HG02588 (cell line): ENCODE results near the gene MAP7.
"Not testable (repeated sequence)": the region's sequence is repeated elsewhere in the genome, so short reads cannot be mapped to it uniquely, and the experiment has no call there.

Source experiments
- ATAC-seq: cut with Tn5 transposase; IDR thresholded peaks from one replicate; pipeline ENCODE4 v1.9.1; 2021; ENCODE audit warnings: mild to moderate bottlenecking, moderate library complexity; ENCODE audit not compliant: unreplicated experiment

The MAP7 gene

DNA sequence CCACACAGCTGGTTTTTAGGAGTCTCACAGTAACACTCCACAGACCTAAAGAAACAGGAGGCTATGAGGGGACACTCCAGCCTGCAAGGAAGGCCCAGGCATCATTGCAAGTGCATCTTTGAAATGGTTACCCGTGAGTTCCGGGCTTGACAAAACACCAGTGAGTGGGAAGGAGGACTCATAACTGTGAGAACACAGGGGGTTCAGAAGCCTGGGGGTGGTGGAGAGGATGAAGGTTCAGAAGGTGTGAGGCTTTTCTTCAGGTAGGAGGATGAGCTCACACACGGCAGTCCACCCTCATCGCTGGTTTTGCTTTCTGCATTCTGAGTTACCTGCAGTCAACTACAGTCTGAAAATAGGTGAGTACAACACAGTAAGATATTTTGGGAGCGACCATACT, 39.9 kb downstream of the MAP7 start:
- ATAC-seq = no peak

DNA sequence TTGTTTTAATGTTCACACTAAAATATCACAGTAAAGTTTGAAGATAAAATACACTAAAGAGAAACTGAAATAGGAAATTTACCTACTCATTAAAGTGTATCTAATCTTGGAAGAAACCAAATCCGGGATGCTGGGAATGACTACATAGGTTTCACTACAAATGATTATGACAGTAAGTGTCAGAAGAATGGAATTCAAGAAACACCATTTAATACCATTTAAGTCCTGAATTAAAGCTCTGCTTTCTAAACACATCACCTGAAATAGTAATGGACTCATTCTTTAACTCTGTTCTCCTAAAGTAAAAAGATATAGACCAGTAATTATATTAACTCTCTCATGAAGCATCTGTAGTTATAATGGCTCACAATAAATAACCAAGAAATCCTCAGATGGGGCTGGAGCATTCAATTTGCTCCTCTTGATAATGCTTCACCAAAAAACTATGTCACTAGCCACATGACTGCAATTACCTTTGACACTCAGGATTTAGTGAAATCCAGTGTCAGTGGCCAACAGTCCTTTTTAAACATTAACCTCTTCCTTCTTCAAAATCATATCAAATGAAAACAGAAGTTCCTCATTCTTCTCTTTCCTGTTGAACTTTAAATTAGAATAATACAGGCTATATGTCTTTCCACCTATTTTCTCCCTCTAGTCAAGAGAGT, 41.4 kb downstream of the MAP7 start:
- no peak for ATAC-seq

DNA sequence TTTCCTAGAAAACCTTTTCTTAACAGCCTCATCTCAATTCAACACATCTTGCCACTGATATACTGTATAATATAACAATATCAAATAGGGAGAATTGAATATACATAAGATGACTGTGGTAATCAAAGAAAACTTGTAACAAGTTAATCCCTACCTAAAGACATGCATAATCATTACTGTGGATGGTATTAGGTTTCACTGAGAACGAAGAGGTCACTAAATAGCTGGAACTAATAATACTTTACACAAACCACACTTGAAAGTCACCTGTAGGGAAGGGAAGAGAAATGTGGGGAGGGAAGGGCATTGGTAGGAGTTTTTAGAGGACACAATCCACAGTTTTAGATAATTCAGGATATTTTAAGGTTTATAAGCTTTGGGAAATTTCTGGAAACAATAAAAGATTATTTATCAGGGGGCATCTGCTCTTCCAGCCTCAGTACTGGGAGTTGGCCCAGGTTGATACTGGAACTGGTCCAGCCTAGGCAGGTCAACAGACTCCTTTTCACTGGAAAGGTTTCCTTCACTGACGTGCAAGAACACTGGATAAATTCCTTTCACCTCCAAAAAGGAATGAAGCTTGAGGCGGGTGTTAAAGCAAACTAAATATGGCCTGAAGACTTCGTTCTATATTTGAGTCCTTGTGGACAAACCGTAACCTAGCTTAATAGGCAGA, 44.0 kb downstream of the MAP7 start:
- ATAC-seq = no peak

DNA sequence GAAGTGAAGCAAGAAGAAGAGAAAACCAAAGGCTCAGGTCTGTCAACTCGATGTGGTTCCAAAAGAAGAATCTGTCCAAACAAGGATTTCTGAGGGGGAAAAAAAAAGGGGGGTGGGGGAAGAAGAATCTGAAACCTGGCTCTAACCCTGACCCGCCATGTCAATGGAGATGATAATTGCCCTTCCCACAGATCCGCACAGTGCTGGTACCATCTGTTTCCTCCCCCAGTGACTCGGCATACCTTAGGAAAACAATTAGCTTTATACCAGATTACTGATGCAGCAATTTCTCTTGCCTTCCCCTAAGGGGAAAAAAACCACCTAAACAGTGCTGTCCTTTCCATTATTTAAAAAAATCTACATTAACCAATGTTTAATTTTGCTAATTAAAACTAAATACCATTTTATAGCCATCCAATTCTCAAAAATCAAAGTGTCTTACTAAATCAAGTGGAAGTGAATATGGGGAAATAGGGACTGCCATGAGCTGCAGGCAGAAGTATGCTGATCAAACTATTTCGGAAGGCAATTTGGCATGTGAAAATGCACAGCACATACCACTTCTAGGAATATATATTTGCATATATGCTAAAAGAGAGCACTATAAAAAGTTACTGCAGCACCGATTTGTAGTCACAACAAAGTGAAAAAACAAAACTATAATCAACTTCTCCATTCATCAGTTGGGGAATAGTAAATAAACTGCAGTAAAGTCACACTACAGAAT, 46.8 kb downstream of the MAP7 start:
- ATAC-seq = no peak

DNA sequence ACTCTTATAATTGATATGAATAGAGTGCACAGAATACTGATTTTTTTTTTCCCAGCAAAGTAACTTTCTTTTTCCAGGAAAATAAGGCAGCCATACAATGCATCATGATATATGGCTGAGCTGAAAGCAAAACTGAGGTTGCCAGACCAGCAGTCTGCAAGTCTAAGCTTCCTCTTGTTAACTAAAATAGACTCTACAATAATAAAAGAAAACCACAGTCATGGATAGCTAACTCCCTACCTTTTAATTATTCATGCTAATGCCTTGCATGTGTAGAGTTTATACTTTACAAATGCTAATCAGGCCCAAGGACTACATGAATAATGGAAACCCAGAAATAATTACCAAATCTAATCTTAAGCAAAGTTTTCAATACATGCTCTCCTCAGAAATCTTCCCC, 47.4 kb downstream of the MAP7 start:
- ATAC-seq = no peak

DNA sequence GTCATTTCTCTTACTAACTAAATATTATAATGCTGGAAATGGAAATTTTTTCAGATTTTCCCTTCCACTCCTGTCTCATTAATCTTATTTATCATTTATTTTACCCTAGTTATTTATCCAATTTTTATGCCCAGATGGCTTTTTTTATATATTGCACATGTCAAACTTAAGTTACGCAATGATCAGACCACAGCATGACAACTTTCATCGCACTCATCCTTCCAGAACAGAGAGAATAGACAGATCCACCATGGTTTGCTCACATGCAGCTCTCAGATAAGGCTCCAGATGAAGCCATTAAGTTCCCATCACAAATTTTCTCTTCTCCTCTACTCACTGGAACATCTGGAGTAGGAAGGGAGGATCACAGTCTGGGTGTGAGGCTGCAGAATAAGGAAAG, 48.7 kb downstream of the MAP7 start:
- ATAC-seq = no peak

DNA sequence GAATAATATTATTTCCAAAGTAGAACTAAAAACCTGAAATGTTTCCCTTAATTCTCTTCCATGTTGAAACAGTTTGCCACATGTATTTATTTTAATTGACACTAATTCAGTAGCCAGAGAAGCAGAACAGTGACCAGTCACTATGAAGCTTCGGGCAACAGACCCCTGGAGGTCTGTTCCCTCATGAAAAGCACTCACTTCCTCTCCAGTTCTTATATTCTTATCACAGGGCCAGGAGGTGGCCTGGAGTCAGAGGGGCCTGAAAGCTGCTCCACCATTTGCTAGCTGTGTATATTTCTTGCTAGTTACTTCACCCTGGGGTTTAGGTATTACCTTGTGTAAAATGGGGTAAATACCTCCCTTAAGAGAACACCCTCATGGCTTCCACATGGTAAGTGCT, 49.1 kb downstream of the MAP7 start:
- no peak for ATAC-seq

DNA sequence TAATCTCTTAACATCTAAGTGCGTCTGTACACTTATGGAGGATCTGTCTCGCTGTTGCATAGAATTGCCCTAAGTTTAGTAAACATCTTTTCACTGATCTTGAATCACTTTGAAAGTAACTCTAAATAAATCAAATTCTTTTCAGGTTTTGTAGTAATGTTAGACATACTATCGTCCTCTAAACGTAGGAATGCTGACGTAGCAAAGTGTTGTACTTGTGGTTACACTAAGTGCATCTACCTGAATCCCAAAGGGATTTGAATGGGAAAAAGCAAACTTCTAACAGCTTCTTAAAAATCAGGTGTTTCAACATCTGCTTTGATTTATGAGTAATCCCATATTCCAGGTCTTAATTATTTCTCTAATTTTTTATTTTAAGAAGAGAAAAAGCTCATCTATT, 49.8 kb downstream of the MAP7 start:
- no peak for ATAC-seq

DNA sequence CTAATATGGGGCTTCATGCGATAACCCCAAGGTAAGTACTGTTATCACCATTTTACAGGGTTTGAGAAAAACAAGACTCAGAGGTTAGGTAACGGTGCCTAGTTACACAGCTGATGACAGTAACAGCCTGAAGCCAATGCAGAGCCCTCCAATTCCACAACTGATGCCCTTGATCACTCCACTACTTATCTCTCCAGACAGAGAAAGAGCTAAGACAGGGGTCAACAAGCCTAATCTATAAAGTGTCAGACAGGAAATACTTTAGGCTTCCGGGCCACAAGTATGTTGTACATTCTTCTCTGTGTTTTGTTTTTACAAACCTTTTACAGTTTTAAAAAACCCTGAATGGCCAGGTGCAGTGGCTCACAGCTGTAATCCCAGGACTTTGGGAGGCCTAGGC, 50.9 kb downstream of the MAP7 start:
- ATAC-seq = no peak

DNA sequence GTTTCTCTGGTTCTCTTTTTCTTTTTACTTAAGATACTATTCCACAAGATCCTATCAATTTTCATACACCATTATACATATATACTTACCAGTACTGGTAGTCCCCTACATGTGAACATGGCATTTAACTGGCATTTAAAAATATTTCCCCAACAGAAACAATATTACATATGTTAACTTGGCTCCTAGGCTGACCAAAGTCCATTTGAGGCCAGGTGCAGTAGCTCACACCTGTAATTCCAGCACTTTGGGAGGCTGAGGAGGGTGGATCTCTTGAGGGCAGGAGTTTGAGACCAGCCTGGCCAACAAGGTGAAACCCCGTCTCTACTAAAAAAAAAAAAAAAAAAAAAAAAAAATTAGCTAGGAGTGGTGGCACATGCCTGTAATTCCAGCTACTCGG, 53.8 kb downstream of the MAP7 start:
- ATAC-seq = not testable (repeated sequence)

DNA sequence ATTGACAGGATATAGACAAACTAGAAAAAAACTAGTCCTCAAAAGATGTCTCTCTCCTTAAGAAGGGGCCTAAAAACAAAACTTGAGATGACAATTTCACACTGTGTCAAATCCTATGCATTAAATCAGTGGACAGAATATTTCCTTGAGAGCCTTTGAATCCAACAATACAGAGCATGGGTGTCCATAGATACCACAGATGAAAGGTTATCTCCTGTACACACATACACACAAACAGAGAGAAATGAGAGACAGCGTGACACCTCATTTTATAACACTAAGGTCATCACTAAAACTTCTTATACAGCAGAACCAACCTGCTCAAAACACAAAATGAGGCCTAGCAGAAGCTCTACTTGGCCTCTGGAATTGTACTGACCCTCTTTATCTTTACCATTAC, 55.5 kb downstream of the MAP7 start:
- ATAC-seq = no peak

DNA sequence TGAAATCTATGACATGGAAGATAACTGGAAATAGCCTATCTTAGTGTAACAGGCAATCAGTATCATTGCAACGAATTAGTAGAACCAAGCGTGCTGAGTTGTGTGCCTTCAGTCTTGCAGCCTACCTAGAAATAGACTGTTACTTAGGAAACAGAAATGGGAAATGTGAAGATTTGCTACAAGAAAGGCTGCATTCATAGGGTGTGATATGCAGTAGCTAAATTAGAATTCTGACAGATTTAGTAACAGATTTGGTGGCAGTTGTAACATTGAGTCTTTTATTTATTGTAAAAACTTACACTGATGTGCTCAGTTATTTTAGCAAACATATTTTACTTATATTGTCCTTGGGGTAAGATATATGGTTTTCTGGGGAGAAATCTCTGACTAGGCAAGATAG, 56.2 kb downstream of the MAP7 start:
- no peak for ATAC-seq

DNA sequence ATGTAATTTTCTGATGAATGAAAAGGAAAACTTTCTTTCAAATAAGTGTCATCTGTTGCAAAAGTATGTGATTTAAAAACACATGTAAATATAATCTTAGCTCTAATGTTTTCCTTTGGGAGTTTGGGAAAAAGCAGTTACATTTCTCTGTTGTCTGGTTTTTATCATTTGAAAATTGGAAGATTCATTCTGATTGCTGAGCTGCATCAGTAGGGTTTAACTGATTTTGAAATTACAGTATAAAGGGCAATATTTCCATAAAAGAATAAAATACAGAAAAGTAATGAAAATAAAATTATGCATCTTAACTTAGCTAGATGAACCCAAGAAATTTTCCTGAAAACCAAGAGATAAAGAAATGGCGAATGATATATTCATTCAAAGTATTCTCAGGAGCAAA, 57.8 kb downstream of the MAP7 start:
- no peak for ATAC-seq

DNA sequence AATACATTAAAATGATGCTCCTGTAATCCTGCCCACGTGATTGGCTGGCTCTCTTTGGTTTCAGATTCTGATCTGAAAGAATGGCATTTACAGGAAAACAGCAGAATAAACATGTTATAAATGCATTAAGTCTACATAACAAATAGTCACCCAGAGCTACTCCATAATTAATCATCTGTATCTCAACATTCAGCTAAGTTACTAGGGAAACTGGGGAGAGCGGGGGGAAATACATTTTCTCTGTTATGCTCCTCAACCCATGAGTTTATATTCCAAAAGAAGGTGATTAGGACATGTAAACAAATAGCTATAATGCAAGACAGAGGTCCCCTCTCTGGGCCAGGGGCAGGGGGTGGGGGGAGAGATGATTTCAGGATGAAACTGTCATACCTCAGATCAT, 58.5 kb downstream of the MAP7 start:
- no peak for ATAC-seq

DNA sequence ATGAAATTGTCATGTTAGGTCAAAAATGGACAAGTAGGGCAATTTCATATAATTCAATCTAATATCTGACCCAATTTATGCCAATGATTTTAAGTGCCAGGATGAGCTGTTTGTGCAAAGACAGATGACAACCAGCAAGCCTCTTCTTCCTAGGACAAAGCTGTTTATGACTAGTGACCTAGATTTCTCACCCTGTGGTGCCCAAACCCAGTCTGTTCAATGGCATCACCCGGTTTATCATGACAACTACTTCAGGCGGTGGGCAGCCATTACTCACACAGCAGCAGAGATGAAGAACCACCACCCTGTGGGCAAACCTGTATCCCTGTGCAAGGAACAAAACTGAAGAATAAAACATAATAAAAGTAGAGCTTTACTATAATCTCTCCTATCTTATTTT, 59.0 kb downstream of the MAP7 start:
- ATAC-seq = no peak

DNA sequence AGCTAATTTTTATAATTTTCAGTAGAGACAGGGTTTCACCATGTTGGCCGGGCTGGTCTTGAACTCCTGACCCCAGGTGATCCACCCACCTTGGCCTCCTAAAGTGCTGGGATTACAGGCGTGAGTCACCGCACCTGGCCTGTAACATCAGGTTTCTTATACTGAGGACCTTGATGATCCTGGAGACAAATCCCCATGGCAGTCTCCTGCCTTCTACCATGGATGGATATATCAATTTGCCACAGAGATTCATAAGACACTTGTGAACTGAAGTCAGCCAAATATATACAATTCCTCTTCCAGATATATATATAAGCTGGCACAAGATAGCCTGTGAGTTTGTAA, 60.6 kb downstream of the MAP7 start:
- not testable (repeated sequence) for ATAC-seq

DNA sequence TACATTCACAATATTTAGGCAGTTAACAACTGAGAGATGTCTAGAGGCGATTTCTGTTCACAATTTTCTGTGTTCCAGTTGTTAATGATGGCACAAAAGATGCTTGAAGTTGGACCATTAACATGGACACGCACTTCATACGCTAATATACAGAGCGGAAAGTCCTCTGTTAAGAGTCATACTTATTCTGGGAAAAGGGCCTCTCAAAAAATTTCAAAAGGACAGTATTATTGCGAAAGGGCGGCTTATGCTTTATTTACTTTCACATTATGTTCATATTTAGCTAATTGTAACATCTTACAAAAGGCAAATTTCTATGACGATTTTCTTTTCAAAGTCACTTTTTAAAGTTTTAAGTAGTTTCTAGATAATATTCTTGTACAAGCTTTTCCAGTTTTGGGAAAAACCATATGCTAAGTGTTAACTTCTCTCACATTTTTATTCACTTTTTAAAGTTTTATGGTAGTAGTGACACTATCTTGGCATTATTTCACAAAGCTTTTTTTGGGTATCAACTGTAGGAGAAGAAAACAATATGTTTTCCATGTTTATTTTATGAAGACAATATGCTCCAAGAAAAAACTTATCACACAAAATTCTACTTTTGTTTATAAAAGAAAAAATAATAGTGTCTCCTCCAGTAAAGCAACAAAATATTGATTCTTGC, 62.3 kb downstream of the MAP7 start:
- no peak for ATAC-seq

DNA sequence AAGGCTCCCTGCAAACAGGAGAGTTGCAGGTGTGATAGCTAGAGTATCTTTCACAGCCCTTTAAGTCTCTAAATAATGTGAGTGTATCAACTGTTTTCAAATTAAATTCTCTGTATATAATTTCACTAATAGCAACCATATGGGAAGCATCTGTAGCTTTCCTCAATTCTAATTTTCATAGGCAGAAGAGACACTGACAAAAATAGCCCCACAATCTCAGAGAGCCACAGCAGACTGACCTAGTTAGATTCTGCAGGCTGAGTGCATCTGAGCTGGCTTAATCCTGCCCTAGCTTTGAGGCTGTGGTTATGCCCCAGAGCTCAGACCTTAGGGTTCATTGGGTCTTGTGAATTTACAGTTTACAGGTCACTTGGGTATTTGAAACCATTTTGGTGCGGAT, 63.9 kb downstream of the MAP7 start:
- no peak for ATAC-seq

DNA sequence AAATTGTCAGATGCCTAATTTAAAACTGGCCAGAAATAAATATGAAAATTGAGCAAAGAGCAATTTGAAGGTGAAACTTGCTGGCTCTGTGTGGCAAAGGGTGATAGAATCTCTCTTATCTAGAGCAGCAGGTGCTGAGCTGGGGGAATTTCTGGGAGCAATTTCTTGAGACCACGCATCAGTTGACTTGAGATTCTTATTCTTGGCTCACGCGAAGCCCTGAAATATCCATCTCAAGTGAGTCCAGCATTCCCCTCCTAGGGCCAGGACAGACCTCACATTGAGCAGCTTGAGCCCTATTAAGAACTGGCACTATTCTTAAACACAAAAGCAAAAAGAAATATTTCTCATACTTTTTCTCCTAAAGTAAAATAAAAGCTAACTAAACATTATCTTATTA, 66.3 kb downstream of the MAP7 start:
- ATAC-seq = no peak

DNA sequence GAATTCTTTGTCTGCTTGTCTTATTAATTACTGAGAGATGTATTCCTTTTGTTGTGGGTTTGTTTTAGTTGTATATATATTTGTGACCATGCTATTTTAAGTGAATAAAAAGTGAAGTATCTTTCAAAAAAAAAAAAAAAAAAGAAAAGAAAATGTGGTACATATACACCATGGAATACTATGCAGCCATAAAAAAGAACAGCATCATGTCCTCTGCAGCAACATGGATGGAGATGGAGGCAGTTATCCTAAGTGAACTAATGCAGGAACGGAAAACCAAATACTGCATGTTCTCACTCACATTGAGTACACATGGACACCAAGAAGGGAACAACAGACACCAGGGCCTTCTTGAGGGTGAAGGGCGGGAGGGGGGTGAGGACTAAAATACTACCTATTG, 67.2 kb downstream of the MAP7 start:
- ATAC-seq = not testable (repeated sequence)

DNA sequence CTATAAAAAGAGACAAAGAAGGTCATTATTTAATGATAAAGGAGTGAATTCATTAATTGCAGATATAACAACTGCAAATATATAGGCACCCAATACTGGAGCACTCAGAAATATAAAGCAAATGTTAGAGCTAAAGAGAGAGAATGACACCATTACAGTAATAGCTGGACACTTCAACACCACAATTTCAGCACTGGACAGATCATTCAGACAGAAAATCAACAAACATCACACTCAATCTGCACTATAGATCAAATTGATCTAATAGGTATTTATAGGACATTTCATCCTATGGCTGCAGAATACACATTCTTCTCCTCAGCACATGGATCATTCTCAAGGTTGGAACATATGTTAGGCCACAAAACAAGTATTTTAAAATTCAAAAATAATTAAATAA, 72.7 kb downstream of the MAP7 start:
- ATAC-seq = no peak

DNA sequence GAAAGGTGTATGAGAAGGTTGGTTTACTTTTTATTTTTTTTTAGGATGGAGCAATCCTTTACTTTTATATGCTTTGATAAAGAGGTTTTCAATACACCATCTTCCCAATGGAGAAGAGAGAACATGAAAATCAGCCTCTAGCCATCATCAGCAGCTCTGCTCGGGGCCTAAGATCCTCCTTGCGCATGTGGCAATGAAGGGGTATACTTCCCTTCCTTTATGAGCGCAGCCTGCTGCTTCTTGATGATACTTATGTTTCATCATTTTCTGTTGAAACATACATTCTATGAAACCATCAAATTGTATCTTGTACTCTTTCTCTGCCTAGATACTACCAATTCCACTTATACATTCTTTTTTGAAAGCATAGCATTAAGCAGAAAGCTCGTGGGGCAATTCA, 74.5 kb downstream of the MAP7 start:
- no peak for ATAC-seq
